GM18907 (cell line): ENCODE results near the gene SRSF2.
"Not testable (repeated sequence)": the region's sequence is repeated elsewhere in the genome, so short reads cannot be mapped to it uniquely, and the experiment has no call there.

Experiments
- ATAC-seq: cut with Tn5 transposase; IDR thresholded peaks from one replicate; pipeline ENCODE4 v1.9.1; 2021; ENCODE audit warnings: mild to moderate bottlenecking, moderate library complexity; ENCODE audit not compliant: unreplicated experiment

Gene SRSF2

DNA sequence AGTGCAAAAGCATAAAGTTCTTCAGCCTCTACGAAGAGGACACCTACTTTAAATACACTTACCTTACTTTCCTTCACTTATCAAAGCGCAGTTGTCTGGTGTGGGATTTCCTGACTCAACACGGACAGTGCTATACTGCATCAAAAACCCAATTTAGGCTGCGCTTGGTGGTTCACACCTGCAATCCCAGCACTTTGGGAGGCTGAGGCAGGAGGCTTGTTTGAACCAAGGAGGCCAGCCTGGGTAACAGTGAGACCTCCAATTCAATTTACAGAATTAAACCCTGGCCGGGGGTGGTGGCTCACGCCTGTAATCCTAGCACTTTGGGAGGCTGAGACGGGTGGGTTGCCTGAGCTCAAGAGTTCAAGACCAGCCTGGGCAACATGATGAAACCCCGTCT, 14.9 kb downstream of the SRSF2 start:
- ATAC-seq: no peak

DNA sequence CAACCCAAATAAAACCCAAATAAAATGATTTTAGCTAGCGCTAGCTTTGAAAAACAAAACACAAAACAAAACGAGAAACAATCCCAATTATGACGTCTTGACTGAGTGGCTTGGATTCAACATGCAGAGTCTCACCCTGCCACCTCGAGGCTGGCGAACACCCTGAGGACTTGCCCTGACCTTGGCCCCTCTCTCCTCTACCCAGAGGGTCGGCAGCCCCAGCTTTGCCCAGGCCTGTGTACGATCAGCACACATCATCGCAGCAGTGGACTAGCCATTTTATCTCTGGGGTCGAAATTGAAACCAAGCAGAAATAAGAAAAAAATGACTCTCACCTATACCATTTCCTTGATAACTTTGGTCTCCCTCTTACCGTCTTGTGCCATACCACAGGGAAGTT, 15.7 kb downstream of the SRSF2 start:
- ATAC-seq: no peak

GRCh38 chr17:76720941-76721340, 16.2 kb downstream of the SRSF2 start:
- ATAC-seq: no peak

GRCh38 chr17:76720211-76720610, 16.9 kb downstream of the SRSF2 start:
- ATAC-seq: no peak

DNA sequence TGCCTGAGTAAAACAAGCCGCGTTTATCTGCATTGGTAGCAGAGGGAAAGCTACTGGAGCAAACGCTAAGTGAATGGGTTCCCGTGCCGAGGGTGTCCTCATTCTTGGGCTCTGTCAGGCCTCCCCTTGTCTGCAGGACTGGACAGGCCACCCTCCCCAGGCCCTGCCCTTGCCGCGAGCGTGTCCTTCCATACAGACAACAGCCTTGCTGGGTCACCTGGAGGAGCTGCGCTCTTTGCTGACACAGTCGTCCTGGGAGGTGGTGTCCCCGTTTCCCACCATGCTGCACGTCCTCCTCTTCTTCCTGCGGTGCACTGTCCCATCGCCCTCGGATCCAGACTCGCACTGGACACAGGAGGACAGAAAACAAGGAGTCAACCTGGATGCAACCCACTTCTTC, 18.6 kb downstream of the SRSF2 start:
- ATAC-seq: no peak

DNA sequence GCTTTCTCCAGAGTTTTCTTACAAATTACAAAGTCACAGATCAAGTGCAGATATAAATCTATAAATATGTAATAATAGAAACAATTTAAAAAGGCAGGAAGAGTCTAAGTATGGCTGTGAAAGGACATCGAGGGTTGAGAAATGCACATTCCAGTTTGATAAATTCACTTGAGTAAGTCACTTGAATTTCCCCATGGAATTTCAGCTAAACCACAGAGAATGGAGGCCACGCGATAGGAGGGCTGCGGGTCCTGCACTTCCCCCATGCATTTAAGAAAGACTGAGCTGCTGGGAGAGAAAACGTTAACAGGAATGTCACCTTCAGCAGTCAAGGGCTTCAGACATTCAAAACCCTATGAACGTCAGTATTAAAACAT, 20.3 kb downstream of the SRSF2 start:
- no peak for ATAC-seq

DNA sequence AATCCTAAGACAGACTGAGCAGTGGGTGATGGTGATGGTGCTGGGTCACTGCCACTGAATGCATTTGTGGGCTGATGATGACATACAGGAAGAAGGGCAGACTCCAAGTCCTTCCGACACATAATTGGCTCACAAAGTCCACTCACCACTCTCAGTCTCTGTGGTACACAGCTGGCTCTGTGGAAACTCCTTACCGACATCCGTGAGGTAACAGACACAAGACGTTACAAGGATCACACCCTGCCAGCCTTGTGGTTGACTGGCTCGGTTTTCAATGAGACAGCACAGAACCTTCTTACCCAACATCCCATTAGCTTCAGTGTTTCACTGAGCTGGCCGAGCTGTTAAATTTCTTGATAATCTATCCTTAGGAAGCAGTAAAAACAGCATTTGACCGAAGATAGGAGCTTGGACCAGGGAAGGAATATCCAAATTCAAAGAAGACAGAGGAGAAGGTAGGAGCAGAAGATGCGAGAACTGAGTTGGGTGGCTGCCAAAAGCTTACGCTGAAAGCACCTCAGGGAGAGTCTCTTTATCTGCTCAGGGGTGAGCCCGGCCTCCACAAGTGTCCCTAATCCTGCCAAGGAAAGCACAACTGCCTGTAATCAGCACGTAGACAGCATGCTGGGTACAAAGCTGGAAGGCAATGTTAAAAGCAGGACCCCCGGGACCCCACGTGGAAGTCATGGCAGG, 20.8 kb downstream of the SRSF2 start:
- ATAC-seq: no peak

GRCh38 chr17:76715496-76715830, 21.7 kb downstream of the SRSF2 start:
- ATAC-seq: no peak

DNA sequence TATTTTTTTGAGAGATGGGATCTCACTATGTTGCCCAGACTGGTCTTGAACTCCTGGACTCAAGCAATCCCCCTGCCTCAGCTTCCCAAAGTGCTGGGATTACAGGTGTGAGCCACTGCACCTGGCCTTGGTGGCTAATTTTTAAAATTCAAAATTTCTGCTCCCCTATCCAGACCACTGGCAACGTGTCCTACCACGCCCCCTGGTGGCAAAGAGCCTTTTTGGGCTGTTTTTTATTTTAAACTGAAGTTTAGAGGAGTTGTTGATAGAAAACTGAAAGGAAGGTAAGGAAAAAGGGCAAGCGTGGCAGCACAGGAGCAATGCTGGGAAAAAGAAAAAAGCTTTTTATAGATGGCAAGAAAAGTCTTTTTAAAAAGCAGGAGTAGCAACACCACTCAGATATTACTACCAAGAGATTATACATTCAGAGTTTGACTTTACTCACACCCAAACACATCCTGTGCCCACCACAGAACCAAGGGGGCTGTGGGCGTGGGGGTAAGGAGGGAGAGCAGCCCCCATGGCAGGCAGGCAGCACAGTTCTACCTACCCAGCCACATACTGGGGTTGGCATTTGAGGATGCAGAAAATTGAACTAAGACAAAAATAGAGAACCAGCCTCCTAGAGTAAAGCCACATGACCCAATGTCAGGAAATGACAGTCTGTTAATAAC, 22.2 kb downstream of the SRSF2 start:
- no peak for ATAC-seq

- no peak for ATAC-seq
Observed at GRCh38 chr17:76714336-76714735, 22.8 kb downstream of the SRSF2 start.

- no peak for ATAC-seq
Observed at GRCh38 chr17:76713765-76714164, 23.4 kb downstream of the SRSF2 start.

DNA sequence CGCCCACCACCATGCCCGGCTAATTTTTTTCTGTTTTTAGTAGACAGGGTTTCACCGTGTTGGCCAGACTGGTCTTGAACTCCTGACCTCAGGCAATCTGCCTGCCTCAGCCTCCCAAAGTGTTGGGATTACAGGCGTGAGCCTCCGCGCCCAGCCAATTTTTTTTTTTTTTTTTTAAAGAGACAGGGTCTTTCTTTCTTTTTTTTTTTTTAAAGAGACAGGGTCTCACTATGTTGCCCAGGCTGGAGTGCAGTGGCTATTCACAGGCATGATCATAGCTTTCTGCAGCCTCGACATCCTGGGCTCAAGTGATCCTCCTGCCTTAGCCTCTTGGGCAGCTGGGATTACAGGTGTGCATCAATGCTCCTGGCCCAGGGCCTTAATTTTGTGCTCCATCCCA, 24.8 kb downstream of the SRSF2 start:
- ATAC-seq: not testable (repeated sequence)

GRCh38 chr17:76710863-76711611, 26.1 kb downstream of the SRSF2 start, which contains the start of gene MXRA7:
TSS of gene MXRA7 (minus strand) at chr17:76710965. CDS start at chr17:76710946, 19 bp downstream.
- ATAC-seq: no peak

- ATAC-seq: not testable (repeated sequence)
Observed at GRCh38 chr17:76709951-76710862, 26.9 kb downstream of the SRSF2 start.

- no peak for ATAC-seq
Observed at GRCh38 chr17:76709077-76709950, 27.8 kb downstream of the SRSF2 start.

DNA sequence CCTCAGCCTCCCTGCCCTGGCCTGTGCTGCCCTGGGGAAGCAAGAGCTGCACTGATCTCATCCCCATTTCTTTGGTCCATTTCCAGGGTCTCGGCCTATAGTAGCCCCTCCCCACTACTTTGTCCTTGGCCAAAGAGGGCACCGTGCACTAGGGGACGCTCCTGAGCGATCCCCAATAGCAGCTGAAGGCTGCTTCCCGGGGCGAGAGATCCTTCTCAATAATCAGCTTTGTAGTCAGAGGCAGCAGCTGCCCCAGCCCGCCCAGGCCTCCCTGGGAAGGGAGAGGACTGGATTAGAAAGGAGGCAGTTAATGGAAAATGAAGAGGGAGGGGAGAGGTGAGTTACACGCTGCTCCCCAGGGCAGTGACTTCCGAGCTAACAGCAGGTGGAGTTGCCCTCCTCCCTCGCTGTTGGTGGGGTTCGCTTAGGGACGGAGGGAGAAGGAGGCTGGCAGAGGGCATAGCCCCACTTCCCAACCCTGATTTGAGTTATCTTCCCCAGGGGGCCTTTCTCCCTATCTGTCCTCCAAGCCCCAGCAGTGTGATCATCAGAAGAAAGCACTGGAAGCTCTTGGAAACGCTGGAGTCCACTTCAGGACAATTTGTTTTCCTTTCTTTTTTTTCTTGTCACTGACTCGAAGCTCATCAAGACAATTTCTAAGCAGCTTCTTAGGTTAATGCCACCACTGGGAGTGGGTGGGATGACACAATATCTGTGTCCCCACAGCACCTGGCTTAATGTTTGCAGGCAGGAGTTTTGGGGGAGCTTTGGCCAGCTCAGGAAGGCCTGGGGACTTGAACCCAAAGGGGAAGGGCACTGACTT, 28.9 kb downstream of the SRSF2 start:
- no peak for ATAC-seq

- no peak for ATAC-seq
Observed at GRCh38 chr17:76706817-76707216, 30.3 kb downstream of the SRSF2 start.

GRCh38 chr17:76704805-76705204, 32.3 kb downstream of the SRSF2 start:
- ATAC-seq: no peak

DNA sequence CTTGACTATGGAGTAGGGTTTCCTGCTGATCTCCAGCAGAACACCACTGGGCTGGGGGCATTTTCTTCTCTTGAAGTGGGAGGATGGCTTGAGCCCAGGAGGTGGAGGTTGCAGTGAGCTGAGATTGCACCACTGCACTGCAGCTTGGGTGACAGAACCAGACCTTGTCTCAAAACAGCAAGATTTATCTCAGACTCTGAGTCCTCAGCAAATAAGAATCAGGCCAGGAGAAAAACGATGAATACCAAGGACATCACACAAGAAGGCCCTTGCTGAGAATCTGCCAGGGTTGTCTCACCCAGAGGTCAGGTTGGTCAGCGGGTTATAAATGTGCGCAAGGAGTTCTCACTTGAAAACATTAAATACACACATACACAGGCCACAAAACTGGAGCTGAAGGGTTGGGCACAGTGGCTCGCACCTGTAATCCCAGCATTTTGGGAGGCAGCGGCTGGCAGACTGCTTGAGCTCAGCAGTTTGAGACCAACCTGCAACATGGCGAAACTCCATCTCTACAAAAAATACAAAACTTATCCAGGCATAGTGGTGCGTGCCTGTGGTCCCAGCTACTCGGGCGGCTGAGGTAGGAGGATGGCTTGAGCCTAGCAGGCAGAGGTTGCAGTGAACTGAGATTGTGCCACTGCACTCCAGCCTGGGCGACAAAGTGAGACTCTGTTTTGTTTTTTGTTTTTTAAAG, 34.0 kb downstream of the SRSF2 start:
- ATAC-seq: no peak
